Measurements from ENCODE around the gene SACS. TPM values are rescaled to one million over a fixed set of nuclear protein-coding genes. Genes with fewer than 3 reads are reported as not detected.

The SACS gene
- total and polyA plus RNA-seq, 2 donors (not counting 3 experiments of a cell fraction or from before 2014, with no cell fraction given): 14.8 to 72.7 TPM

GRCh38 chr13:23288564-23288963 is 144.9 kb downstream of the SACS start:
- no TSS peak for BruUV-seq (replicated peaks)
- no peak overlapping the region for H3K27ac ChIP-seq (ENCODE audit: insufficient read depth, low read depth, low read length)

More at GRCh38 chr13:23288564-23288963, 144.9 kb downstream of the SACS start:
- Histone ChIP-seq H3K36me3 (ENCODE audit: control insufficient read depth in 2 of 2, extremely low read depth in 1 of 2, insufficient read depth in 2 of 2, low read length in 2 of 2) (no peaks in the 10 kb centered on the region), H3K9me3 (replicated peaks; ENCODE audit: control insufficient read depth, insufficient read depth, low read length) (no peaks in the 10 kb centered on the region), H4K20me1 (replicated peaks; ENCODE audit: control insufficient read depth, extremely low read depth, insufficient read depth, low read length) (no peaks in the 10 kb centered on the region), H3K9ac (replicated peaks; ENCODE audit: extremely low read depth, insufficient read depth, low read length) (no peak overlapping the region), H3K9me1 (replicated peaks; ENCODE audit: control insufficient read depth, extremely low read depth, insufficient read depth, low read length) (no peaks in the 10 kb centered on the region), H3K27me3 (ENCODE audit: control insufficient read depth in 2 of 2, insufficient read depth in 2 of 2, low read length in 2 of 2) (peaks cover 0 to 1% of the 10 kb centered on the region in 2 experiments), H3K4me3 (replicated peaks in 1 of 3; ENCODE audit: insufficient read depth in 1 of 3, low read depth in 1 of 3, low read length in 3 of 3) (no peak overlapping the region), H3K79me2 (ENCODE audit: control insufficient read depth, insufficient read depth, low read length) (no peaks in the 10 kb centered on the region), H2AFZ (ENCODE audit: low read depth, low read length) (no peak overlapping the region), H3K4me2 (ENCODE audit: insufficient read depth, low read length) (no peak overlapping the region), H3K4me1 (ENCODE audit: control insufficient read depth, extremely low read depth, insufficient read depth, low read length) (no peaks in the 10 kb centered on the region)
- ChIA-PET POLR2A (no interaction called here), CTCF (interaction anchor here (1.3 kb wide), 1 partner anchor 13 kb away, joined by 3 read pairs; no protein-coding TSS in a partner anchor)
- intact Hi-C loops (cut with micrococcal nuclease): no loop called here
- DNase-seq (ENCODE audit: low read depth, low spot score) (no peak), FAIRE-seq (no peak)
- TF ChIP-seq CTCF (IDR thresholded peaks at IDR 0.05; ENCODE audit: extremely low read depth in 1 of 2, insufficient read depth in 1 of 2, low read depth in 1 of 2, low read length in 2 of 2): no peak
- no peak for TF ChIP-seq POLR2A (IDR thresholded peaks at IDR 0.05; ENCODE audit: low read depth, low read length)
- no peak for TF ChIP-seq MAX (IDR thresholded peaks at IDR 0.05; ENCODE audit: insufficient read depth, insufficient read length)
- dilution Hi-C loops (cut with MboI; ENCODE audit: extremely low pct_ligation_motif_present, low sequenced_read_pairs): no loop called here
